Neural progenitor cell (in vitro differentiated cells): ENCODE data around the gene CELF4.

Source experiments
- CTCF ChIP-seq: fragments of 200-600 bp; sonication (generic); IDR thresholded peaks from 2 replicates; pipeline ENCODE4 v1.5.1; 2017; ENCODE audit warnings: antibody characterized with exemption, mild to moderate bottlenecking
- EZH2phosphoT487 ChIP-seq: fragments of 200-600 bp; sonication (generic); IDR thresholded peaks from 2 replicates; pipeline ENCODE4 v1.6.1; 2017; ENCODE audit warnings: antibody characterized with exemption

GRCh38 chr18:37448946-37449345, 116.7 kb downstream of the CELF4 start:
- TF ChIP-seq EZH2phosphoT487 (no peak), CTCF (no peak)
